DMS79 treated with DMSO at 0.1 percent for 48 hours (cell line): ENCODE measurements around the gene SLC7A14.

Source experiments
- DNase-seq: peaks from one replicate; lab custom pipeline; 2025; lab: John Stamatoyannopoulos, UW

SLC7A14 gene

DNA sequence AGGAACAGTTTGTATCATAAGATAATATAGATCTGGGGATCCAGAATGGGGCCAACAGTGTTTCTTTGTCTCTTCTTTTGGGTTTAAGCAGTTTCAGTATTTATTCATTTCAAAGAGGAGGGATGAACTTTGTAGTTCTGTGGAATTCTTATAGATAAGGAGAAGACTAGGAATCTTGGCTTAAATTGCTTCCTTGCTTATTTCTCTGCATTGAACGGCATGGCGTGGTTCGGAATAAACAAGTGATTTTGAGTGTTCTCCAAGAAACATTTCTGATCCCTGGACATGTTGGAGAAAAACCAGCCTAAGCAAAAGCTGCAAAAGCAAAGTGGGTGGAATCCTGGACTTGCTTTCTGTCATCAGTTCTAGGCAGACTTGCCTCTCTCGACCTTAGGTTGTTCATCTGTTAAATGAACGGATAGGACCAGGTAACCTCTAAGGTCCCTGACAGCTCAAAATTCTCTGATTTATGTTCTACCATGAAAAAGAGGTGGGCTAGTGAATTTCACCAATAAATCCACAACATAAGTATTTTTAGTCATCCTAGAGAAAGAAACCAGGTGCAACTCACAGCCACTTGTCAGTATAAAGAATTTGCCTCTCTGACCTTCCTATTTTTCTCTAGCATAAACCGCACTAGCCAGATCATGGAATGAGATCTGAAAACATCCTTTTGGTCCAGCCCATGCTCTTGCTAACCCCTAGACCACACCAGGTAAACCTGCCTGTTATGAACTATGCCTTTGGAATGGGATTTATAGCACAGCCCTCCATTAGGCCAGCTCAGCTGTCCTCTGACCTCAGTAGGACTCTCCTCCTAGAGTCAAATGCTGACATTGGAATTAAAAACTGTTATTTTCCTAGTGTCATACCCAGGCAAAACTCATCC, 88.4 kb downstream of the SLC7A14 start:
- DNase-seq = no peak

DNA sequence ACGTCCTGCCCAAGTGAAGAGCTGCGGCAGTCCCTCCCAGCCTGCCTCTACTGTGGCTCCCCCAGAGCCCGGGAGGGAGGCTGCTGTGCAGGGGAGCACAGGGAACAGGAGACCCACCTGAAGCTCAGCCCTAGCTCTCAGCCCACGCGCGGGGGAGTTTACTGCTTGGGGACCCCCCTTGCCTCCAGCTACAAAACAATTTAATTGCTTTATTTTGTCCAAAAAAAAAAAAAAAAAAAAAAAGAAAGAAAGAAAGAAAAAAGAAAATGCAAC, 89.1 kb downstream of the SLC7A14 start:
- DNase-seq = no peak

DNA sequence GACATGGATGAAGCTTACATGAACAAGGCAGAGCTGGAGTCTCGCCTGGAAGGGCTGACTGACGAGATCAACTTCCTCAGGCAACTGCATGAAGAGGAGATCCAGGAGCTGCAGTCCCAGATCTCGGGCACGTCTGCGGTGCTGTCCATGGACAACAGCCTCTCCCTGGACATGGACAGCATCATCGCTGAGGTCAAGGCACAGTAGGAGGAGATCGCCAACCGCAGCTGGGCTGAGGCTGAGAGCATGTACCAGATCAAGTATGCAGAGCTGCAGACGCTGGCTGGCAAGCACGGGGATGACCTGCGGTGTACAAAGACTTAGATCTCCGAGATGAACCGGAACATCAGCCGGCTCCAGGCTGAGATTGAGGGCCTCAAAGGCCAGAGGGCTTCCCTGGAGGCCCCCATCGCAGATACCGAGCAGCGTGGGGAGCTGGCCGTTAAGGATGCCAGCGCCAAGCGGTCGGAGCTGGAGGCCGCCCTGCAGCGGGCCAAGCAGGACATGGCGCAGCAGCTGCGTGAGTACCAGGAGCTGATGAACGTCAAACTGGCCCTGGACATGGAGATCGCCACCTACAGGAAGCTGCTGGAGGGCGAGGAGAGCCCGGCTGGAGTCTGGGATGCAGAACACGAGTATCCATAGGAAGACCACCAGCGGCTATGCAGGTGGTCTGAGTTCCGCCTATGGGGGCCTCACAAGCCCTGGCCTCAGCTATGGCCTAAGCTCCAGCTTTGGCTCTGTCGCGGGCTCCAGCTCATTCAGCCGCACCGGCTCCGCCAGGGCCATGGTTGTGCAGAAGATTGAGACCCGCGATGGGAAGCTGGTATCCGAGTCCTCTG, 89.6 kb downstream of the SLC7A14 start:
- no peak for DNase-seq

DNA sequence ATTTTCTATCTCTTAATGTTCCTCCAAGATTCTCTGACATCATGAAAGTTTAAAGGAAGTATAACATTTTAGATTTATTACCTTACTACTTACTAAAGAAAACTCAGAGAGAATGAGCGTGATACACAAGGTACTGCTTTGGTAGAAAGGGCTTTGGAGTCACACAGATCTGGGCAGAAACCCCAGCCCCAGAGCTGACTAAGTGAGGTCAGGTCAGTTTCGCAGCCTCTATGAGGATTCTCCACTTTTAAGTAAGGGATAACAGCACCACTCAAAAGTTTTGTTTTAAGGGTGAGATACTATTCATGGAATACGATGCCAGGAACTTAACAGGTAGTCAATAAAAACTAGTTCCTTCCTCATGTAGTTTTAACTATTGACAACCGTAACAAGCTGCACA, 91.1 kb downstream of the SLC7A14 start:
- DNase-seq = no peak

DNA sequence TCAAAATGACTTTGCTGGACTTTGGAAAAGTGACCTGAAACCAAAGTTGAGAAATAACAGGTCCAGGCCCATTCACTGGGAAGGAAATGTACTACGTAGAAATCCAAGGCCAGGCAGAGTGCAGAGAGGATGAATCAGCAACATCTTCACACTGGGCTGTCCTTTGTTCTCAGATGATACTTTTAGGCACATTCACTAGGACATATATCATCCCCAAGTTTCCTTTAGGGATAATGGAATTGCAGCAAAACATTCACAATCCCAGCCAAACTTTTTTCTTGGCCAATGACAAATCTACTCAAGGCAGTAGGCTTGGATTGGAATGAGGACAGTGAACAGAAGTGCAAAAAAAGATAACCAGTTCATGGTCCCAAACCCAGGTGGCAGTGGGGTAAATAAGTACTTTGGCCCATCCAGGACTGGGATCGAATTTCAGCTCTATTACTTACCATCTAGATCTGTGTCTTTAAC, 92.1 kb downstream of the SLC7A14 start:
- no peak for DNase-seq

DNA sequence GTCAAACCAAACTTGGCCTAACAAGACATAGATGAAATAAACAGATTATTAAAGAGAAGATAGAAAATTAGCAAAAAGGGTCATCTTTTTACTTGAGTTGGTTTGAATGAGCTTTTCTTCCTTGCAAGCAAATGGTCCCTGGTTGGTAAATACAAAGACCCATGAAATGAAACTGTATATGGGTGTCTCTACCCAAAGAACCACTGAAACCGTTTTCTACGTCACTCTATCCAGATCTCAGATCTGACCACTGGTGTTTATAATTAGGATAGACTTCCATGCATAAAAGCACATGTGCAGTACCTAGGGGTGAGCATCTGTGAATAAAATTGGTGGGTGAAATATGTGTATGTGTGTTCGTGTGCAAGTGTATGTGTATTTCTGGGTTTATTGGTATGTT, 94.0 kb downstream of the SLC7A14 start:
- DNase-seq = no peak

DNA sequence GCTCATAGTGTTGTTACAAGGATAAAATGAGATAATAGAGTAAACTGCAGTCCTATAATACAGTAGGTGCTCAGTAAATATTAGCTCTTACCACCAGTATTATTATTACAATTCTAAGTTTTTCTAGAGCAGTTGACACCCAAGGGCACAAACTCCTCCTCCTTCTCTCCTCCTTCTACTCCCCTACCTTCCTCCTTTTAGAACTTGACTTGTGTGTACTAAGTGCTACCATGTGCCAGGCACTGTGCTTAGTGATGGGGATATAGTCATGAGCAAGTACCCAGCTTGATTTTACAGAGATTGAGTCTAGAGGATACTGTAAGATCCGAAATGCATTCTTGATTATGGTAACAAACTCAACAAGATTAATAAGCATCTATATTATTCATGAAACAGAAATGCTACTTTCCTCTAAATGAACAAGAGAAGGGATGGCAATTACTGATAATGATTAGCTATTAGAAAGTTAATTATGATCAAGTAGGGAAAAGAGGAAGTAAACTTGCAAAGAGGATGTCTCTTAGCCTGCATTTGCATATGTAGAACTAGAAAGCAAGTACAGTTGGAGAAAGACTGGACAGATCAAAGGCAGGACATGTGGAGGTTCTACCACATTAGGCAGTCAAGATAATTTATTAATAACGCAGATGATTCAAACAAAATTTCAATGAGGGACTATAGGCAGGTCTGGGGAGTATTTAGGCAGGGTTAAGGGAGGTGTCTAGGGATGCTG, 94.9 kb downstream of the SLC7A14 start:
- no peak for DNase-seq

DNA sequence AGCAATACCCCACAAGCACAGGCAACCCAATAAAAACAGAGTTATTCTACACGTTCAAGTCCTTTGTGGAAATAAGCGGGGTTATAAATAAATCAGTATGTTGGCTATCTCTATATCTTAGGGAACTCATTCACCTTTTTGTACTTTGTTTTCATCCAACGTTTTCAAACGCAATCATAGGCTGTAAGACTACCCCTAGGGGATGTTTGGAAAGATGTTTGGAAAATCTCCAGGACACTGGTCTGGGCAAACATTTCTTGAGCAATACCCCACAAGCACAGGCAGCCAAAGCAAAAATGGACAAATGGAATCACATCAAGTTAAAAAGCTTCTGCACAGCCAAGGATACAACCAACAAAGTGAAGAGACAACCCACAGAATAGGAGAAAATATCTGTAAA, 97.1 kb downstream of the SLC7A14 start:
- no peak for DNase-seq

DNA sequence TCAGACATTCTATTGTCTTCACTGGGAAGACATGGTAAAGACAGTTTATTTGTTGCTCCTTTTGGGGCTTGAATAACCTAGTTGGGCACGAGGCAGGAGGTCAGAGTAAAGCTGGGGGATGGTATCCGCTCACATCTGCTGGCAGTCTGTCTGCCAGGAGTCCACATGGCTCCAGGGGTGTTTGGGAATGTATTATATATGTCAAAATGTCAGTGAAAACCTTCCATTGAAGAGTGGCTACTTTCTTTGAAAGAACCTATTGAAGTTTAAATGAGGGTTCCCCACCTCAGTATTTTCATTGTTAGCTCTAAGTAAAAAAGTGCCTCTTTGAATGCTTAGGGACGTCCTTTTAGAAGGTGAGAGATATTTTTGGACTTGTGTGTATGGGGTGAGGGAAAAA, 98.8 kb downstream of the SLC7A14 start:
- no peak for DNase-seq

DNA sequence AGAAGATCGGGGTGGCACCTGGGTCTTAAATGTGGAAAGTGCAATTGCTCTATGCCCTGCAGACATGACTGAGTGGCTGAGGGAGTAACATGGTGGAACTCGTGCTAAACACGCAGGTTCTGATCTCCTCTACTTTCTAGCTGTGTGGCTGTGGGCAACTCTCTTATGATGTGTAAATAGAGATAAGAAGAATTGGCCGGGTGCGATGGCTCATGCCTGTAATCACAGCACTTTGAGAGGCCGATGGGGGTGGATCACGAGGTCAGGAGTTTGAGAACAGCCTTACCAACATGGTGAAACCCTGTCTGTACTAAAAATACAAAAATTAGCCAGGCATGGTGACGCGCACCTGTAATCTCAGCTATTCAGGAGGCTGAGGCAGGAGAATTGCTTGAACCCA, 99.5 kb downstream of the SLC7A14 start:
- no peak for DNase-seq

DNA sequence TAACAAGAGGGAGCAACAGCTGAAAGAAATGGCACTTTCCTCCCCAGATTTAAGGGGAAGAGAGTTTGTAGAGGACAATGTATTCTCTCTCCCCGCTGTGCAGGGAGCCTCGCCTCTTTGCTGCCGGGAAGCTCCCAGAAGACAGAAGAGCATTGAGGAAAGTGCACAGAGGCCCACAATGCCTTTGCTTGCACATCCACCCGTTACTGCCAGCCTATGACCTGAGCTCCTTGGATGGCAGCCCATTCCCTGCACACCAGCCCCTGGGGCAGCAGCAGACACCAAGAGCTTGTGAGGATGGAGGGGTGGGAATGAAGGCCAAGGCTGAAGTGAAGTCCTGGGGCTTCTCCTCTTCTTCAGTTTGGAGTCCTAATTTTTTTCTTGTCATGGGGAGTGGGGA, 100.2 kb downstream of the SLC7A14 start:
- no peak for DNase-seq

DNA sequence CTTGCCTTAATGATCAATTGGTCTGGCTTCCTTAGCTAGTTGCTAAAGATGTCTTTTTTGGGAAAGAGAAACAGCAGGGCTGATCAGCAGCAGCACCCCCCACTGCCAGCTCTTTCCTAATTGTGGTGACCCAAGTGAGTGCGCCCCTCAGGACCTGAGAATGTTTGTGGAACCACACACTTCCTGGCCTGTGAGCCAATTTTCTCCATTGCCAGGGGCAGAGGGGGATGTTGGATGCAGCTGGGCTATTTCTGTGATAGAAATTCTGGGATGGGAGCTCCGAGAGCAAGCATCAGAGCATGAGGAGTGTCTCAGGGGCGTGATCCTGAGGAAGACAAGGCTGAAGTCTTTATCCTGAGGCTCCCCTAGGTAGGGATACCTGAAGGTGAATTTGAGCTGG, 100.6 kb downstream of the SLC7A14 start:
- no peak for DNase-seq

DNA sequence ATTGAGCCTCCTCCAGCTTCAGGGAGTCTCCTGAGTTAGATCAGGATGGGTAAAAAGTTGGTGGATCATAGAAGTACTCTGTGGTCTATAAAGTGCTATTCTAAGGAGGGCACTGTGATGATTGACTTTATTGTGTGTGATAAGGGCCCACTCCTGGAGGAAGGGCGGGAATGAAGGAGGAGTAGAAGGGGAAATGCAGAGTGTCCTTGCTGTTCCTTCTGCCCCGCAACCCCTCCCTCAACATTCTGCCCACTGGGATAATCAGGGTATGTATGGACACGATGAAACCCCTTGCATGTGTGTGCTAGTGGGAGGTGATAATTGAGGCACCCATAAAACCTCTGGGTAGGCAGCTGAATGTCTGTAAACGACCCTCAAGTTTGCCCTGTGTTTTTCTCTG, 101.0 kb downstream of the SLC7A14 start:
- DNase-seq = no peak

DNA sequence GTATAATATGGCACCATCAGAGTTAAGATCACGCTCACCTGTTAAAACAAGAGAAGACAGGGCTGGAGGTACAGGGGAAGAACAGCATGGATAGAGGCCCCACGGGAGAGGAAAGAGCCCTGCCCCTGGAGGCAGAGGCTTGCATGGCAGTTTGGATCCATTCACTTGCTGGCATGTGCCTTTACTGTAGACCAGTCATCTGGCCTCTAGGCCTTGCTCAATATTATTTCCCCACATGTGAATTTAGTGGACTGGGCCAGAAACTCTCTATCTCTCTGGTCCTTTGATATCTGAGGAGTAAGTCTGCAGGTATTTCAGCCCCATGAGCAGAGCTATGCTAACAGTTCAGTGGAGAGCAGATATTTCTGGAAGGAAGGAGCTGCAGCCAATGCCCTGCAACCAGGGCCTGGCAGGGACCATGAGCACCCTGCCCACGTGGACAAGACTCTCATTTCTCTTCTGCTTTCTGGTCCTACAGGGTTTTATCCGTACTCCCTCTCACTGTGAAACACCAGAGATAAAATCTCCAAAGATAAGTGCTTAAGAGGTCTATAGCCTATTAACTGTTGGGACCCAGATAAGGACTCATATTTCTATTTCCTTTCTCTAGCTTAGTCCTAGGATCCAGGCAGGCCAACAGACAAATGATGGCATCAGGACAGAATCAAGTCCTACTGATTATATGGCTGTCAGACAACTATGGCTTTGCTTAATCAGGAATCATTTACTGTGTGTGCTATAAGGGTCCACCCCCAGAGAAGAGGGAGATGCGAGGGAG, 102.2 kb downstream of the SLC7A14 start:
- no peak for DNase-seq

DNA sequence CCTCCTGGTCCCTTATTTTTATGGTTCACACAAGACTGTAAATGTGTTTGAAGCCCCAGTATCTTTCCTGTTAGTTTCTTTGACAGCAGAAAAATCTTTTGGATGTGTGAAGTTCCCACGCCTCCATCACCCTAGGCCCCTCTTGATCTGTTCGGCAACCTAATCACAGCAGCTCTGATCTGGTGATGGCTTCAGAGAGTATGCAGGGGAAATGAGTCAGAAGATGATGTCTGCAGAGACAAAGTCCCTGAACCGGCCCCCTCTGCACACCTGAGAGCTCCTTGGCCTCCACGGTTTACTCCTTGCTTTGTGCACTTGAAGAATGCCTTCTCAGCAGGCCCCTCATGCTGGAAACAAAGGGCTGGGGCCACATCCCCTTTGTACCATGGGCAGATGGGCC, 103.7 kb downstream of the SLC7A14 start:
- DNase-seq = no peak

DNA sequence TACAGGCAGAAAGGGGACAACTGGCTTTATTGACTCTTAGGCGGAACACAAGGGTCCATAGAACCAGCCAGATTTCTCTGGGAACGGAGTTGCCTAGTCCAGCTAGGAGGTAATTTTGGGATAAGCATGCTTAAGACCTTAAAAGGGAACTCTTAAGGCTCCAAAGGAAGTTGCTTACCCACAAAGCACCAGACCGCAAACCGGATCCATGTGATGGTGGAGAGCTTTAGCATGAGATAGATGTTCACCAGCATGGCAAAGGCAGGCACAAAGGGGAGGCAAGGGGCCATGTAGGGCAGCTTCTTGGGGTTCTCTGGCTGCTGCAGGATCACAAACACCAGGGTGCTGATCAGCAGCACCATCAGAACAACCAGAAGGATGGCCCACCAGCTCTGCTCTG, 105.8 kb downstream of the SLC7A14 start:
- DNase-seq = no peak

DNA sequence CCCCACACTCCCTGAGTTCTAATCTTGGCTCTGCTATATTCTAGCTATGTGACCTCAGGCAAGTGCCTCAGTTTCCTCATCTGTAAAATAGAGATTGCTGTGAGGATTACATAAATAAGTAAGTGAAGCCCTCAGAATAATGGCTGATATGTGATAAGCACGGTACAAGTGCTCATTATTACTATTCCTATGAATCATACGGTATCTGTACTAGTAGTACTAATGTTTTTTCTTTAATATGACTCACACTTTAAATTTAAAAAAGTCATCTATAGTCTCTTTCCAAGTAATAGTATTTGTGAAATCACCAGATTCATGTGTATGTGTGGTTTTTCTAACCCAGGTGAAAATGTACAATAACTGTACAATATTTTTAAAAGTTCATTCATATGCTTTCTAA, 108.5 kb downstream of the SLC7A14 start:
- no peak for DNase-seq

DNA sequence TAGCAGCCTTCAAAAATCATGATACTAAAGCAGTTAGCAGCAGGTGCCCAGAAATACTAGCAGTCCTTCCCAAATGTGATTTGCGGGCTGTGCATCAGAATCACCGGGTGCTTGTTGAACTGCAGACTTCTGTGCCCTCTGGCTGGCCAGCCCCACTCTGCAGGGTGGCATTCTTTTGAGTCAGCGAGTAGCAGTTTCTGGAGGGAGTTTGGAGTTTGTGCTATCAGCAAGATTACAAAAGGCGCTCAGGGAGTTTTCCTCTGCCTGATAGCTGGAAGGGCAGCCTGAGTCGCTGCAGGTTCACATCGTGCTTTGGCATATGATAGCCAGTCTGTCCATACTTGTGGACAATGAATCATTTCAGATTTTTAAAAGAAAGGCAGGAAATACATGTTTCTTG, 109.6 kb downstream of the SLC7A14 start:
- DNase-seq = no peak

DNA sequence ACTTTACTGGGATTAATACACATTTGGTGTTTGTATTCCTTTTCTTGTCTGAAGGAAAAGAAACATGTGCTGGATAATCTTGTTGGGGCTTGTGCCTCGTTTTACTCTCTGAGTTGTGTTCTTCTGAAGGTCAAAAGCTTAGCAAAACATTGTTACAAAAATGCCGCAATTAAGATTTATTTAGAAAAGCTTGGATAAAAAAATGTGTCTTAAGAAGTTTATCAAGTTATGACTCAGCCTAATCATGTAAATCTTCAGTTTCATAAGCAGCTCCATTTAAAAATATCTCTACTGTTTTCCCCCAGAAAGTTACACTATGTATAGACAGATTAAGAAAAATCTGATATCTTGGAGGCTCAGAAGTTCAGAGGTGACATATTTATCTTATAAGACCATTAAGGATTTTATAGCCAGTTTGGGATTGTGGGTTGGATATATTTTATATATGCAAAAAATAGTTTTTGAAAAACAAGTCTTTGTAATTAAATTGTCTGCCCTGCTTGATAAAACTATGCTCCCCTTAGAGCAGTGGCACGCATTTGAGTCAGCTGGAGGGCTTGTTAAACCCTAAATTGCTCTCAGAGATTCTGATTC, 110.7 kb downstream of the SLC7A14 start:
- no peak for DNase-seq

DNA sequence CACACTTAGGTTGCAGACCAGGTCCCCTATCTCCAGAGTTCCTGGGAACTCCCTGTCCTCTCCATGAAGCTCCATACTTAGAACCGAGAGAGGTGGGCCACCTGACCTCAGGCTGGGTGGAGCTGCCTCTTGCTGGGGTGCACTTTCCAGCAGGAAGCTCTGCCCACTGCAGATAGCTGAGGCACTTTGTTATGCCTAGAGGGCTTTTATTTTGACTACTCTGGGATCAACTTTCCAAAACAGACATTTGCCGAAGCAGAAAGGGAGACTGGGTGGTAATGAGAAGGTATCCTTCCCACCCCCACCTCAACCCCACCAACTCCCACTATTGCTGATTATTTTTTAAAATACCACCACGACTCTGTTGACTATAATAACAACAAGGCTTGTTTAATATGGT, 112.5 kb downstream of the SLC7A14 start:
- no peak for DNase-seq

DNA sequence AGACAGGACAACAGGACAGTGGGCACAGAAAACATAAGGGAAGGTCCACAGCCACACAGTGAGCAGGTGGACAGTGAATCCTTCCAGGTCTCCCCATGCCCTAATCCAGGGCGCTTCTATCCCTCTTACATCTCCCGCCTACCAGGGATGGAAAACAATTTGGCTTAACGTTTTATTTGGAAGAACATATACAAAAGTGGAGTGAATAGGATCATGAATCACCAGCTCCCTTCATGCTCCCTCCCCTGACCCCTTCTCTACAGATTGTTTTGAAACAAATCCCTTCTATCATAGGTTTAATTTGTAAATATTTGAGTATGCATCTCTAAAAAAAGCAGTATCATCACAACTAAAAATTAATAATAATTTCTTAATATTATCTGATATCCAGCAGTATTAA, 114.7 kb downstream of the SLC7A14 start:
- no peak for DNase-seq
